NCI-H1694 treated with DMSO at 0.1 percent for 48 hours (cell line): Measurements from ENCODE around the gene BGN.
A peak's percentile ranks its signal among the peaks of the same experiment; 100 is the strongest.

Source experiments
- DNase-seq: peaks from one replicate; lab custom pipeline; 2025; lab: John Stamatoyannopoulos, UW

BGN gene

GRCh38 chrX:153526801-153527200, 32.0 kb downstream of the BGN start:
- no peak for DNase-seq

DNA sequence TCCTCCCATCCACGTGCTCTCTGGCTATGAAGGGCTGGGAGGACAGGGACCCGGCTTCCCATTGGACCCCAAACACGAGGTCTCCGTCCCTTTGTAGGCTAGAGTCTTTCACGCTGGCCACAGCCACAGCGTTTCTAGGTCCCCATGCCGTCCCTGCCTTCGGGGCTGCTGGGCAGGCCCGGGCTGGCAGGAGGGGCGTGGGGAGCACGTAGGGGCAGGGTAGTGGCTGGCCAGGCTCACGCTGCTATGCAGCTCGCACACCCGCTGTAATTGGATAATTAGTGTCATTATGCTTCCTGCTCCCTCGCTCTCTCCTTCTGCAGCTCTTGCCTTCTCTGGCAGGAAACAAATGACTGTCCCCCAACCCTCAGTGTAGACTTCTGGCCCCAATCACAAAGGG, 32.4 kb downstream of the BGN start:
- peak; percentile 28 for DNase-seq

GRCh38 chrX:153530411-153531129, 35.8 kb downstream of the BGN start:
- no peak for DNase-seq

- DNase-seq: no peak
Measured at GRCh38 chrX:153533091-153533490, 38.3 kb downstream of the BGN start.

DNA sequence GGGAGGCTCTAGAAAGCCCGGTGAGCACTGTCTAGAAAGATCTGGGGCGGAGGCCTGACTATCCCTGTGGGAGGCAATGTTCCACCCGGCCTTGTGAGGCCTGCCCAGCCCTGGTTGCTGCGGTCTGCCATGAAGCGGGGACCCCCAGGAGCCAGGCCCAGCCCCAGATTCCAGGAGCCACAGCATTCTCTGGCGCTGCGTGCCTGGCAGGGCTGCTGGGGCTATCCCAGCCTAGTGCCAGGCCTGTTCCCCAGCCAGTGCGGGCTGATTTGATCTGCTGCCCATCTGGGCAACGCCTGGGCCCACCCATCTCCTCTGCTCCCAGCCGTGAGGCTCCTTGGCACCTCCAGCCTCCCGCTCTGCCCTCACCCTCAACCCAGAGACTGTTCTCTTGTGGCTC, 42.3 kb downstream of the BGN start:
- no peak for DNase-seq

GRCh38 chrX:153537526-153538295, 42.9 kb downstream of the BGN start:
- peak; percentile 54 for DNase-seq

GRCh38 chrX:153538424-153538823, 43.6 kb downstream of the BGN start:
- DNase-seq: no peak

- DNase-seq: no peak
Measured at GRCh38 chrX:153539171-153539978, 44.6 kb downstream of the BGN start.

DNA sequence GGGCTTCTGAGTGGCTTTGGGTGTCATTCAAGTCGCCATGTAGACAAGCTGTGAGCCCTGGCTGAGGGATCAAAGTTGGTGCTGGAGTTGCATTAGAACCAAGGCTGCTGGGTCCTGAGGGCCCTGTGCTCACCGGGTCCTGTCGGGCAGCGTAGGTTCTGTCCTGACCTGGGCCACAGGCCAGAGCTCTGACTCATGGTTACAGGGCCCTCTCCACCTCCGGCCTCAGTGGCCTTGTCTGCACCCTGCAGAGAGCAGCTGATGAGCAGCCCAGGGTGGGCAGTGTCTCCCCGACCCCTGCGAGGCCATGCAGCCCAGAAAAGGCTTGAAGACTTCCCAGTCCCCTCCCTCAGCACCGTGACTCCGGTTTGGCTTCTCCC, 45.2 kb downstream of the BGN start:
- DNase-seq: no peak

DNA sequence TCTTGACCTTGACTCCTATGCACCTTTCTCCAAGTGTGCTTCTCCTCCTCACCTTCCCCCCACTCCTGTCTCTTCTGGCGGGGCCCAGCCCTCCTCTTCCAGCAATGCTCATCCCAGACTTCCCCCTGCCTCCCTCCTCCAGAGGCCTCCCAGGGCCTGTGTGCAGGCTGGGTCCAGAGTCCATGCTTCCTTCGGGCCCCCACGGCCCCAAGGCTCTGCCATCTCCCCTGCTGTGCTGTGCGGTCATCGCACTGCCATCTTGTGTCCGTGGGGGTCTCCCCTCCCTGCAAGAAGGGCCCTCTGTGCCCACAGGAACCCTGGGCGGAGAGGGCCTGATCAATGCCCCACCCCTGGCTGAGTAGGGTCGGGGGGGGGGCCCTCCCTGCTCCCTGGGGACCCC, 49.9 kb downstream of the BGN start:
- DNase-seq: no peak

- no peak for DNase-seq
Measured at GRCh38 chrX:153546386-153546785, 51.6 kb downstream of the BGN start.

DNA sequence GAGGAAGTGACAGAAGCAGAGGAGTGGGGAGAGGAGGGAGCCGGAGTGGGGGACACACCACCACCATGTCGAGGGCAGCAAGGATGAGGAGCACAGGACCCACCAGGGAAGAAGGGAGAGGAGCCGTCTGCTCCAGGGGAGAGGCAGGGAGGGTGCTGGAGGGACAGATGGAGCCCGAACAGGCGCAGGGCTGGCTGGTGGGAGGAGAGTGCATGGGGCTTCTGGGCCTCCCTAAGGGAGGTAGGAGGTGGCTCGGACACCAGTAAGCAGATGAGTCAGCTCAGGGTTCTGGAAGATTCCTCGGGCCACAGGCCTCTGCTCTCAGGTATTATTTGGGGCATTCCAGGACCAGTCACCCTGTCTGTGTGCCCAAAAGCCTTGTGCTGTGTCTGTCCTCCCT, 52.4 kb downstream of the BGN start:
- no peak for DNase-seq

- no peak for DNase-seq
Measured at GRCh38 chrX:153549231-153549630, 54.5 kb downstream of the BGN start.

GRCh38 chrX:153549807-153550206, 55.0 kb downstream of the BGN start:
- no peak for DNase-seq

GRCh38 chrX:153551135-153551534, 56.4 kb downstream of the BGN start:
- DNase-seq: no peak

DNA sequence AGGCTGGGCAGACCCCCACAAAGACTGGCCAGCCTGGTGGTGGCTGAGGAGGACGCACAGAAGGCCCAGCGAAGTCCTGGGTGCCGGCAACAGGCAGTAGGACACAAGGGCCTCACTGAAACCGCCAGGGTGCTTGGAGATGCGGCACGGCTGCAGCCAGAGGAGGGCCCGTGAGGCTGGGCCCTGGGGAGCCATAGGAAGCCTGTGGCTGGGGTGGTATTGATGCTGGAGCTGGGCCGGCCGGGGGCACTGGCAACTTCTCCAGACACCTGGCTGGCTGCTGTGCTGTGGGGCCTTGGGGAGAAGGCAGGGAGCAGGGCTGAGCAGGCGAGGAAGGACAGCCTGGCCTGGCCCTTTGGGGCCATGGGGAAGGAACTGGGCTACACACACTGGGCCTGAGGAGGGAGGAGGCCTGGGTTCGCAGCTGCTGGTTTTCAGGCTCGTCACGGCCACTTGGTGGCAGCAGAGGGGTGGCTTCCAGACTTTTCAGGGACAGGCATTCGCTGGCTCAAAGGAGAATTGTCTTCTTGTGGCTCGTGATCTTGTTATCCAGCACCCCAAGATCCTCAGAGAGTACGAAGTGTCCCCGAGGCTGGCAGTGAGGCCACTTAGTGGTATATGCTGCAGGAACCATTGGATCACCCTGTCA, 59.9 kb downstream of the BGN start:
- DNase-seq: peak; percentile 47

DNA sequence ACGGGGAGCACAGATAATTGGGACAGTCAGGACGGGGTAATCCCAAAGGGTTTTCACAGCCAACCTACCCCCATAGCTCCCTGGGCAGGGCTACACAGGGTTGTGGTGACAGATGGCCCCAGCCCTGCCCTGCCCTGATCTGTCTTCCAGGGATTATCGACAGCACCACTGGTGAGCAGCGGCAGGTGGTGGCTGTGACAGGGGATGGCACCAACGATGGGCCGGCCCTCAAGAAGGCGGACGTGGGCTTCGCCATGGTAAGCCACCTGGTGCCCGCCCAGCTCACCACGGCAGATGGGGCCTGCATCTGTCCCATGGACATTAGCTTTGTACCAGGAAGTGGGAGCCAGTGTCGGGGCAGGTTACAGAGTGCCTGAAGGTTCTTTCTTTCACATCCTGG, 62.0 kb downstream of the BGN start:
- DNase-seq: peak; percentile 50

GRCh38 chrX:153557618-153558355, 63.0 kb downstream of the BGN start:
- no peak for DNase-seq
